Skeletal muscle tissue (tissue), 4 donors: ENCODE results near the gene GLYR1. TPM values are rescaled to one million over a fixed set of nuclear protein-coding genes. Genes with fewer than 3 reads are reported as not detected.
A peak's percentile ranks its signal among the peaks of the same experiment; 100 is the strongest.

Experiments
- H3K27ac ChIP-seq: one replicate; pipeline ENCODE4 v1.7.0; 2013; ENCODE audit warnings: mild to moderate bottlenecking, low read depth, low read length, inconsistent platforms
- H3K27me3 ChIP-seq, 3 donors: one replicate each; pipeline ENCODE4 v1.7.0; 2013; ENCODE audit warnings: low read length in 3 of 3; ENCODE audit not compliant: control insufficient read depth in 3 of 3, insufficient read depth in 3 of 3
- H3K36me3 ChIP-seq, 3 donors: one replicate each; pipeline ENCODE4 v1.7.0; 2013; ENCODE audit warnings: low read length in 3 of 3; ENCODE audit not compliant: control insufficient read depth in 3 of 3, insufficient read depth in 3 of 3
- H3K4me1 ChIP-seq, 3 donors: one replicate each; pipeline ENCODE4 v1.7.0; 2013; ENCODE audit warnings: low read length in 3 of 3, mild to moderate bottlenecking in 3 of 3; ENCODE audit not compliant: control insufficient read depth in 3 of 3, insufficient read depth in 3 of 3
- H3K4me3 ChIP-seq, 3 donors: one replicate each; pipeline ENCODE4 v1.7.0; 2013; ENCODE audit warnings: low read length in 3 of 3
- H3K9ac ChIP-seq, 3 donors: one replicate each; pipeline ENCODE4 v1.7.0; 2013; ENCODE audit warnings: low read length in 3 of 3, mild to moderate bottlenecking in 3 of 3, moderate library complexity in 2 of 3, low read depth in 1 of 3
- H3K9me3 ChIP-seq, 3 donors: one replicate each; pipeline ENCODE4 v1.7.0; 2013; ENCODE audit warnings: low read length in 3 of 3; ENCODE audit not compliant: control insufficient read depth in 3 of 3
- total RNA-seq: library from RNA; depleted of rRNA; stranded (reverse); fragments of >200 nt; gene quantifications from one replicate; pipeline ENCODE4 v1.2.3, GENCODE V29; 2014
- donor health status: Osteomylitis.

Gene GLYR1
- total RNA-seq, 1 donor from 2014 or later, result 25.1 TPM

DNA sequence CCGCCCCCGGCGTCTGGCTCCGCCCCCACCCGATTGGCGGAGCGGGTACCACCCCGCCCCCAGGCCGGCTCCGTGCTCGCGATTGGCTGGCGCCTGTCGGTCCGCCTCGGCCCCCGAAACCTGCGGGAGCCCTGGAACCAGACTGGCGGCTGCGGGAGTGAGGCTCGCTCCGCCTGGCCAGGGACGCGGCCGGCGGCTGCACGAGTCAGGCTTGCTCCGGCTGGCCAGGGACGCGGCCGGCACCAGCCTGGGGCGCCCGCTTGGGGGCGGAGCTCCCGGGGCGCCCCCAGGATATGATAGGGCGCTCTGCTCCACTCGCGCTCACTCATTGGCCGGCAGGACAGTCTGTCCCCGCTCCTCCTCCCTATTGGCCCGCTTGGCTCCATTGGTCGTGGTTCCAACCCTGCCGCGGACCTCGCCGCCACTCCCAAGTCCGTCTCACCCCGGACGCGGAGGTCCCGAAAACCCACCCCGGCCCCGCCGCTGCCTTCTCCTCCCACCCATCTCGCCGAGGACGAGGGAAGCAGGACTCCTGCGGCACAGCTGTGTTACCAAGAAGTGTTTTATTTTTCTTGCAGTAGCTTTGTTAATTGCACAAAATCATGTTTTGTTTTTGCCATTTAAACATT lies 44.3 kb downstream of the GLYR1 start:
- Histone ChIP-seq H3K27ac (peak overlapping the region; percentile 40), H3K4me1 (peaks cover 14 to 20% (median 15%) of the 10 kb centered on the region in 3 donors), H3K9ac (peak overlapping the region; percentile 65 to 86 (median 77)), H3K4me3 (peak overlapping the region; percentile 75 to 85 (median 81)), H3K36me3 (peaks cover 23 to 38% (median 37%) of the 10 kb centered on the region in 3 donors), H3K27me3 (no peaks in the 10 kb centered on the region), H3K9me3 (no peaks in the 10 kb centered on the region)

DNA sequence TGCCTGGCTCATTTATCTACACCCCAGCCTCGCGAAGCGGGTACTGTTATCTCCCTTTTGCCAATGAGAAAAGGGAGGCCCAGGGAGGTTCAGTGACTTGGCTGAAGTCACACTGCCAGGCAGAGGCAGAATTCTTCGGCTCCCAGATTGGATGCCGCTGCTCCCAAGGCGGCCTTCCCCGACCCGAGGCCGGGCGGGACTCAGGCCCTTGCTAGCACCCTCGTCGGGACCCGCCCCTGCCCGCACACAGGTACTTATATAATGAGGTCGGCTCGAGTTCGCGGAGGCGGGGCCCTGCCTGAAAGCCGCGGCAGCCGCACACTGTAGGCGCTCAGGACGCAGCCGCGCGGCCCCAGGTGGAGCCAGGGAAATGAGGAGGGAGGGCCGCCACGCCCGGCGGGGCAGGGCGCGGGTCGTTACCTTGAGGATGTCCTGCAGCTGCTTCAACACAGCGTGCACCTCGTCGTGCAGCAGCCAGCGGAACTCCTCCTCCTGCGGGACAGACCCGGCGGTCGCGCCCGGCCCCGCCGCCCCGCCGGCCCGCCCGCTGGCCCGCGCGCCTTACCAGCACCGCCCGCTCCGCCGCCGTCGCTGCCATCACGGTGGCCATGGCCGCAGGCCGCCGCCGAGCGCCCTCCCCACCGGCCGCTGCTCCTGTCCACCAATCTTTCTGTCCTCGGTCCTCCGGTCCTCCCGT lies 45.0 kb downstream of the GLYR1 start, which contains the start of gene ROGDI:
ROGDI (minus strand) TSS at position 672 of the 697 bp plus-strand sequence; CDS start at position 610, 62 bp downstream.
- no peaks in the 10 kb centered on the region for H3K27me3 ChIP-seq
- H3K9me3 ChIP-seq, result no peaks in the 10 kb centered on the region
- peaks cover 14 to 20% (median 15%) of the 10 kb centered on the region in 3 donors for H3K4me1 ChIP-seq
- peak within 1 kb of the TSS; percentile 75 for H3K27ac ChIP-seq
- H3K4me3 ChIP-seq, result peak within 1 kb of the TSS; percentile 75 to 85 (median 81)
- peaks cover 24 to 43% (median 35%) of the 10 kb centered on the region in 3 donors for H3K36me3 ChIP-seq
- peak within 1 kb of the TSS; percentile 65 to 86 (median 77) for H3K9ac ChIP-seq

DNA sequence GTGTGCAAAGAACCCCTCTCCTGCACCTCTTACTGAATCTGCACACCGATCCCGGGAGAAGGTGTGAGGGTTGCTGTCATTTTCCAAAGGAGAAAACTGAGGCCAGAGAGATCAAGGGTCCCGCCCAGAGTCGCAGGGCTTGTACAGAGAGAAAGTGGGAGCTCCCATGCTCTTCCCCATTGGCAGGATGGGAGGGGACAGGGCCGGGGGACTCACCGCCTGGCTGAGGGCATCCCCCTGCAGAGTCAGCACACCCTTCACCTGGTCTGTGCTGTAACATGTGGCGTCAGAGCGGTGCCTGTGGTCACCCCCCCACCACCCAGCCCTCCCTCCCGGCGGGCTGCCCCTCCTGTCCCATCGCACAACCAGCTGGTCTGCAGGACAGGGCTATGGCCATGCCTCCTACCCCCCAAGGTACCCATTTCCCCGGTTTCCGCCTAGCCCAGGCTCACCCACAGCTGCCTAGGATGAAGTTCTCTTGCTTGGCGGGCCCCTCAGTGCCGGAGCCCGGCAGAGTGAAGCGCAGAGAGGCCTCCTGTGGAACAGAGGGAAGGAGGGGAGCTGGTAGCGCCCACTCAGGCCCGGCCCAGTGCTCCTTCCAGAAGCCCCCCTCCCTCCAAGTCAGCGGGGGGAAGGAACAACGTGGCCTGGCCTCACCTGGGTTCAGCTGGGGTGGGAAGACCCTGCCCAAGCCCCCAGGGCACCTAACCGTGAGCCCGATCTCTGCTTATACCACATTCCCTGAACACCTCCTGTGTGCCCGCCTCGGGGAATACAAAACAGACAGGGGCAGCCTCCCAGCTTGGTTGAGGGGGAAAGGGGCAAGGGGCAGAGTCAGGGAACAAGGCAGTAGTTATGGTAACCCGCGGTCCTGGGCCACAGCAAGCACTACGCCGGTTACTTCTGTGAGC lies 45.8 kb downstream of the GLYR1 start:
- H3K4me3 ChIP-seq, result peak overlapping the region; percentile 75 to 85 (median 81)
- peaks cover 24 to 42% (median 37%) of the 10 kb centered on the region in 3 donors for H3K36me3 ChIP-seq
- peaks cover 14 to 20% (median 15%) of the 10 kb centered on the region in 3 donors for H3K4me1 ChIP-seq
- peak overlapping the region; percentile 75 for H3K27ac ChIP-seq
- H3K9ac ChIP-seq, result peak overlapping the region; percentile 62 to 86 (median 74)
- H3K27me3 ChIP-seq, result no peaks in the 10 kb centered on the region
- H3K9me3 ChIP-seq, result no peaks in the 10 kb centered on the region

DNA sequence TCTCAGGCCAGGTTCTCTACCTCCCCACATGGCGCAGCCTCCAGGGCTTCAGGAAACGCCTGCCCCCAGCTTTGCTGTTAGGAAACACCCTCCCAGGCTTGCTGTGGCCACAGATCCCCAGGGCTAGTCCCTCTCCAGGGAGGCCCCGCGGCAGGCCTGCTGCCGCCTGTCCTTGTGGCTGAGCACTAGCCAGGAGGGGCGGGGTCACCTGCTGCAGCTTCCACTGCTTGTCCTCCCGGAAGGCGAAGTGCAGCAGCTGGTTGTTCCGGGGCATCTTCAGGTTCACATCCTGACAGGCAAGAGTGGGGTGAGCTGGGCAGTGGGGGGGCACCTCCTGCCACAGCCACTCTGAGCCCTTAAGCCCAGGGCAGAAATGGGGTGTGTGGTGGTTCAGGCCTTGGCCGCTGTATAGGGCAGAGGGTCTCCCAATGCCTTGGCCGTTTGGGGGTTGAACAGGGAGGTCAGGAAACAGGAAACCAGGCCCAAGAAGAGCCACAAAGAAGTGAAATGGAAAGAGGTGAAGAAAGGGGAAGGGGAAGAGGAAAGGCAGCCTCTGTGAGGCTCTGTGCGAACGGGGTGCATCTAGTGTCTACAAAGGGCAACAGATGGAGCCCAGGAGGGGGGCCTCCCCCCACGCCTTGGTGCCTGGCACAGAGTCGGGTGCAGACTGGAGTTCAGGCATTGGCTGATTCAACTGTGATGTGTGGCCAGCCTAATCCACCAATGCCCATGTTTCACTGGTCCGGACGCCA lies 46.6 kb downstream of the GLYR1 start:
- Histone ChIP-seq H3K27ac (no peak overlapping the region), H3K36me3 (peaks cover 24 to 39% (median 33%) of the 10 kb centered on the region in 3 donors), H3K27me3 (no peaks in the 10 kb centered on the region), H3K4me3 (no peak overlapping the region), H3K4me1 (peaks cover 14 to 20% (median 15%) of the 10 kb centered on the region in 3 donors), H3K9ac (peak overlapping the region in 2 of 3 donors; percentile 16 to 62), H3K9me3 (no peaks in the 10 kb centered on the region)

DNA sequence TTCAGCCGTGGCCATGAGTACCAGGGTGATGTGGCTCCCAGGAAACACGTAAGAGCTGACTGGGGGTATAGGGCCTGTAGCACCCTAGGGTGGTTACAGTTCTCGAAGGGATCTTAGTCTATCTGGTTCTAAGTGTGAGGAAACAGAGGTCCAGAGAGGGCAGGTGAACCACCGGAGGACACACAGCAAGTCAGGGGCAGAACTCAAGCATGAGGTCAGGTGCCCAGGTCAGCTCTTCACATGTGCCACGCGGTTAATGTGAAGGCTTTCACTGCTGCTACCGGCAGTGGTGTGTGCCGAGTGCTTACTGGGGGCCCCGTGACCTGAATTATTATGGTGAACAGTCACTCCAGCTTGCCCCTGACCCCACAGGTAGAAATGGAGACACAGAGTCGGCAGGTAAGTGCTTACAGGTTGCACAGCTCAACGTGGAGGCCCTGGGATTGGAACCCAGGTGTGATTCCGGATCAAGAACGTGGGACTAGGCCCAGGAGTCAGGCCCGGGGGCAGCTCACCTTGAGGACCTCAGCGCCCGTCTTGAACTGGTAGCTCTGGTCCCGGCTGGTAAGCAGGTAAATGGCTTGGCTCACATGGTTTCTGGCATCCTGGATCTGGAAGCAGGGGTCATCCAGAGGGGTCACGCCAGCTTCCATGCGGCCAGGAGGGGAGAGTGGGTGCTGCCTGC lies 47.8 kb downstream of the GLYR1 start:
- Histone ChIP-seq H3K36me3 (peaks cover 20 to 29% (median 24%) of the 10 kb centered on the region in 3 donors), H3K27ac (no peak overlapping the region), H3K4me3 (no peak overlapping the region), H3K9me3 (no peaks in the 10 kb centered on the region), H3K4me1 (peaks cover 14 to 20% (median 15%) of the 10 kb centered on the region in 3 donors), H3K9ac (no peak overlapping the region), H3K27me3 (no peaks in the 10 kb centered on the region)

DNA sequence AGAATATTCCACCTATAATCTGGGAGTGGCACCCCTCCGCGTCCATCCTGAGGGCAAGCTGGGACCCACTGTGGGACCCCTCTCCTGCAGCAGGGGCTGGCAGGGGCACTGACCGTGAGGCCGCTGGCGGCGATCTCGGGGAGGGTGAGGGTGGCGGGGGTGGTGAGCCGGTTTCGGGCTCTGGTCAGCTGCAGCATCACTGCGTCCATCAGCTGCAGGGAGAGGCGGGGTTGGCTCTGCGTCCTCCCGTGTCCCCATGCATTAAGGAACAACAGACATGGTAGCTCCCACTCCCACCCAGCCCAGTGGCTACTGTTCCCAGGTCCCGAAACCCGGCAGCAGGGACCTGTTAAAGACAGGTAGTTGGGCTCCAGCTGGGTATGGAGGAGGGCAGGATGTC lies 48.6 kb downstream of the GLYR1 start:
- H3K9me3 ChIP-seq, result no peaks in the 10 kb centered on the region
- H3K4me1 ChIP-seq, result peaks cover 14 to 17% (median 15%) of the 10 kb centered on the region in 3 donors
- no peak overlapping the region for H3K27ac ChIP-seq
- H3K4me3 ChIP-seq, result no peak overlapping the region
- H3K36me3 ChIP-seq, result peaks cover 20 to 26% (median 21%) of the 10 kb centered on the region in 3 donors
- H3K9ac ChIP-seq, result no peak overlapping the region
- H3K27me3 ChIP-seq, result no peaks in the 10 kb centered on the region

DNA sequence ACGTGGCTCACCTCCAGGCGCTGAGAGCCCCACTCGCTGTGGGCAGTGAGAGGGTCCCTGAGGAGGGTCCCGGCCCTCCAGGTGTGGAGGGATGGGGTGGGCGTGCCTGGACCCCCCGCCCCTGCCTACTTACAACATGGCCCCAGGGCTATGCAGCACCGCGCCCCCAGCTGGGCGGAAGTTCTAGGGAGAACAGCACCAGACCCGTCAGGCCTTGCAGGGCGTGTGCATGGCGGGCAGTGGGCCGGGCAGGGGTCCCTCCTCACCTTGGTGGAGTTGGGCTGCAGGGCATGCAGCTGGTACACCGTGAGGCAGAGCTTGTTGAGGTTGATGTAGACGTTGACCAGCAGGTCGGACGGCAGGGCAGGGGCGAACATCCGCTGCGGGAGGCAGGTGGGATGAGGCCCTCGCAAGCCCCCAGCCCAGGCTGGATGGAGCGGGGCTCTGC lies 49.3 kb downstream of the GLYR1 start:
- peaks cover 11 to 15% (median 14%) of the 10 kb centered on the region in 3 donors for H3K4me1 ChIP-seq
- H3K4me3 ChIP-seq, result no peak overlapping the region
- H3K27ac ChIP-seq, result no peak overlapping the region
- H3K27me3 ChIP-seq, result no peaks in the 10 kb centered on the region
- no peaks in the 10 kb centered on the region for H3K9me3 ChIP-seq
- peaks cover 20 to 26% (median 21%) of the 10 kb centered on the region in 3 donors for H3K36me3 ChIP-seq
- no peak overlapping the region for H3K9ac ChIP-seq

DNA sequence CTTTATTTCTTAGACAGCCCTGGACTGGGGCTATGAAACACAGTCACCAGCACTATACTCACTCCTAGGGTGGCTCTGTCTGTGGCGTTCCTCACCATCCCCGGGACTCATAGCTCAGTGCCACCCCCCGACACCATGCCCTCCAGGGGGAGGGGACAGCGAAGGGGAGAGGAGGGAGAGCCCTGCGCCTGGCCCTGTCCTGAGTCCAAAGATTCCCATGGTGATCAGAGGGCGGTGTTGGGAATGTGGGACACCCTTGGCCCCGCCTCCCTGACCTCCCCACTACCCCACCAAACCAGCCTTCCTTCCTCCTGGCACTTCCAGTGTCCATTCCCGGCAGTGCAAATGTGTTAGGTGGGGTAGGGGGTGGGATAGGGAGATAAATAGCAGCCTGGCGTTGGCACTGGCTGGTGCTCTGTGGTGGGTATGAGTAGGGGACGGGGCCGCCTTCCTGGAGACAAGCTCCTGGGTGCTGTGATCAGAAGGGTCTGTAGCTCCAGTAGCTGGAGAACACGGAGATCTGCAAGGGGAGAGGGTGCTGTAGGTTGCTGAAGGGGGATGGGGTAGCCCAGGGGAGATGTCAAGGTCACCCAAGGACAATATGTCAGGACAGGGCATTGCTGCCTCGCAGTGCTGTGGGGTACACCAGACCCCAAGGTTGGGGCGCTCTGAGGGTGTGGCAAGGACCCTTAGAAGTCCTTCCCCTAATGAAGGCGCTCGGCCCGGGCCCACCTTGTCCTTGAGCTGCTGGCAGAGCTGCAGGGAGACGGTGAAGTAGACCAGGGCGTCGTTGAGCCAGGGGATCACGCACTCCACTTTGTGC lies 49.9 kb downstream of the GLYR1 start:
- Histone ChIP-seq H3K36me3 (peaks cover 20 to 26% (median 21%) of the 10 kb centered on the region in 3 donors), H3K9ac (no peak overlapping the region), H3K27ac (no peak overlapping the region), H3K4me1 (peaks cover 11 to 15% (median 14%) of the 10 kb centered on the region in 3 donors), H3K27me3 (no peaks in the 10 kb centered on the region), H3K4me3 (no peak overlapping the region), H3K9me3 (no peaks in the 10 kb centered on the region)
